B cell (primary cell): ENCODE data around the gene CIZ1. TPM values are rescaled to one million over a fixed set of nuclear protein-coding genes. Genes with fewer than 3 reads are reported as not detected.

Source experiments
- ATAC-seq: fragments of 200-7000 bp; cut with Tn5 transposase; one replicate; pipeline ENCODE4 v1.10.0; 2021; ENCODE audit warnings: low read depth, mild to moderate bottlenecking, moderate number of reproducible peaks, moderate library complexity
- CTCF ChIA-PET: fragments of 350-600 bp; sonication (Branson Sonifier 250); formaldehyde crosslinking; loops from one replicate; lab custom pipeline; 2021; ENCODE audit warnings: antibody characterized with exemption, inconsistent platforms; lab: Charles Lee
- POLR2A ChIA-PET: fragments of 350-600 bp; sonication (Branson Sonifier 250); formaldehyde crosslinking; loops from one replicate; lab custom pipeline; 2021; ENCODE audit warnings: antibody characterized with exemption; lab: Charles Lee
- DNase-seq: peaks from one replicate; pipeline ENCODE4 v3.0.0; 2013
- H2AFZ ChIP-seq: 2 replicates; pipeline ENCODE4 v1.6.1; 2012; ENCODE audit warnings: mild to moderate bottlenecking, low read depth, low read length; ENCODE audit not compliant: insufficient read depth, poor library complexity, severe bottlenecking
- H3K27ac ChIP-seq, 2 donors: 1 replicate in 1 of 2; 2 replicates in 1 of 2; pipeline ENCODE4 v1.5.1; 2012 to 2013; ENCODE audit warnings: low read length in 2 of 2, mild to moderate bottlenecking in 2 of 2, moderate library complexity in 1 of 2
- H3K27me3 ChIP-seq, 4 experiments: fragments of 200-600 bp in 1 of 4; sonication (generic) in 1 of 4; replicated peaks in 1 of 4; 1 replicate in 2 of 4; 2 replicates in 2 of 4; pipeline versions ENCODE4 v1.6.1 to v1.7.0; 2013 to 2016; ENCODE audit warnings: low read length in 3 of 4, mild to moderate bottlenecking in 2 of 4, mixed read lengths in 1 of 4, moderate library complexity in 1 of 4; ENCODE audit not compliant: insufficient read depth in 4 of 4, control insufficient read depth in 3 of 4; ENCODE audit errors: control extremely low read depth in 1 of 4
- H3K36me3 ChIP-seq, 2 experiments: replicated peaks in 1 of 2; 1 replicate in 1 of 2; 2 replicates in 1 of 2; pipeline versions ENCODE4 v1.6.1 to v1.7.1; 2013; ENCODE audit warnings: low read length in 1 of 2; ENCODE audit not compliant: insufficient read depth in 2 of 2, control insufficient read depth in 1 of 2; ENCODE audit errors: control extremely low read depth in 1 of 2, extremely low read depth in 1 of 2
- H3K4me1 ChIP-seq, 2 donors: fragments of 200-600 bp in 1 of 2; sonication (generic) in 1 of 2; 1 replicate in 1 of 2; 2 replicates in 1 of 2; pipeline versions ENCODE4 v1.5.1 to v1.6.1; 2013 to 2017; ENCODE audit warnings: low read length in 2 of 2; ENCODE audit not compliant: control insufficient read depth in 2 of 2, insufficient read depth in 2 of 2
- H3K4me2 ChIP-seq: replicated peaks from 2 replicates; pipeline ENCODE3; 2012; ENCODE audit warnings: mild to moderate bottlenecking, low read depth, low read length; ENCODE audit not compliant: poor library complexity, severe bottlenecking
- H3K4me3 ChIP-seq, 5 experiments: fragments of 200-600 bp in 1 of 5; sonication (generic) in 1 of 5; 1 replicate in 3 of 5; 2 replicates in 2 of 5; pipeline versions ENCODE4 v1.5.1 to v1.7.0; 2011 to 2016; ENCODE audit warnings: low read length in 4 of 5, mild to moderate bottlenecking in 4 of 5, low read depth in 2 of 5, control low read depth in 1 of 5, moderate library complexity in 1 of 5; ENCODE audit not compliant: insufficient read depth in 1 of 5; ENCODE audit errors: control extremely low read depth in 1 of 5, extremely low read depth in 1 of 5
- H3K79me2 ChIP-seq: fragments of 200-600 bp; sonication (generic); one replicate; pipeline ENCODE4 v1.6.0; 2016; ENCODE audit warnings: low read length; ENCODE audit not compliant: control insufficient read depth, insufficient read depth
- H3K9ac ChIP-seq: fragments of 200-600 bp; sonication (generic); 2 replicates; pipeline ENCODE4 v1.6.1; 2017; ENCODE audit warnings: mild to moderate bottlenecking, low read length, moderate library complexity
- H3K9me3 ChIP-seq, 3 donors: one replicate each; pipeline versions ENCODE4 v1.6.1 to v1.7.1; 2013; ENCODE audit warnings: low read length in 2 of 3; ENCODE audit not compliant: control insufficient read depth in 2 of 3, insufficient read depth in 1 of 3; ENCODE audit errors: control extremely low read depth in 1 of 3
- H4K20me1 ChIP-seq: 2 replicates; pipeline ENCODE4 v1.6.0; 2012; ENCODE audit warnings: mild to moderate bottlenecking, low read length; ENCODE audit not compliant: insufficient read depth, control insufficient read depth, poor library complexity, severe bottlenecking
- H3K27ac Mint-ChIP-seq: one replicate; pipeline ENCODE4 v1.8.0; 2021; ENCODE audit warnings: mixed read lengths
- H3K27me3 Mint-ChIP-seq: one replicate; pipeline ENCODE4 v1.8.0; 2021; ENCODE audit warnings: mixed read lengths
- H3K4me1 Mint-ChIP-seq: one replicate; pipeline ENCODE4 v1.8.0; 2021; ENCODE audit warnings: mixed read lengths
- H3K4me3 Mint-ChIP-seq: one replicate; pipeline ENCODE4 v1.8.0; 2021; ENCODE audit warnings: mixed read lengths
- H3K9me3 Mint-ChIP-seq: one replicate; pipeline ENCODE4 v1.8.0; 2022; ENCODE audit warnings: mixed read lengths; ENCODE audit not compliant: insufficient read depth
- EZH2 ChIP-seq: IDR thresholded peaks from 2 replicates; pipeline ENCODE4 v1.6.1; 2012; ENCODE audit warnings: borderline replicate concordance, low read depth, mild to moderate bottlenecking, moderate library complexity, low read length; ENCODE audit not compliant: insufficient read depth, poor library complexity, severe bottlenecking
- WGBS: methylation state at CpG from one replicate; pipeline ENCODE4 v1.1.5; 2013; ENCODE audit warnings: missing lambda C conversion rate; ENCODE audit not compliant: insufficient coverage; 5-methylcytosine and 5-hydroxymethylcytosine counted together
- intact Hi-C: fragments of 100-400 bp; cut with micrococcal nuclease; formaldehyde crosslinking; loops from one replicate; pipeline ENCODE4 v1.10.0; 2022
- polyA plus RNA-seq: library from polyadenylated mRNA; depleted of rRNA; stranded (reverse); fragments of >200 nt; gene quantifications from 2 replicates; pipeline ENCODE4 v1.2.3, GENCODE V29; 2012
- total RNA-seq, 2 donors: library from RNA; stranded (reverse); fragments of 120-200 nt in 1 of 2; gene quantifications; 1 replicate in 1 of 2; 2 replicates in 1 of 2; pipeline versions ENCODE4 v1.2.3 to v1.2.4, GENCODE V29; 2013 to 2022
- TF ChIP-seq, protein P1 (sequence below): fragments of 200-600 bp; IDR thresholded peaks from one replicate; pipeline ENCODE4 v1.8.0; 2022; ENCODE audit warnings: antibody characterized with exemption, mild to moderate bottlenecking

Gene CIZ1
- total and polyA plus RNA-seq, 2 donors (not counting 1 experiment from before 2014, with no cell fraction given) = 79.9 to 160 TPM

DNA sequence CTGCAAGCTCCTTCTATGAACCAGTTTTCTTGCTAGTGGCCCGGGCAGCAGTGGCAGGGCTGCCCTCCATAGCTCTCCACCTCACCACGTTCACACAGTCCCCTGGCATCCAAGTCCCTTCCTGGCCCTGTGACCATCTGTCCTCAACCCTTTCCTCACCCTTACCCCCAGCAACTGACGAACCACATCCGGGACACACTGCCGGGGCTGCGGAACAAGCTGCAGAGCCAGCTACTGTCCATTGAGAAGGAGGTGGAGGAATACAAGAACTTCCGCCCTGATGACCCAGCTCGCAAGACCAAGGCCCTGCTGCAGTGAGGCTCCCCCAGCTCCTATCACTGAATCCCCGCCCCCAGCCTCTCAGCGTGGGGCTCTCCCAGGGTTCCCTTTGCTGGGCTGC, 30.7 kb upstream of the CIZ1 start:
- no peaks in the 10 kb centered on the region for H3K27me3 ChIP-seq
- Mint-ChIP-seq H3K4me3 (no peak overlapping the region), H3K27me3 (peaks cover 3% of the 10 kb centered on the region), H3K4me1 (peaks cover 11% of the 10 kb centered on the region), H3K9me3 (no peaks in the 10 kb centered on the region), H3K27ac (no peak overlapping the region)
- DNase-seq (no peak), ATAC-seq (no peak)
- H3K79me2 ChIP-seq = no peaks in the 10 kb centered on the region
- no peak overlapping the region for H3K27ac ChIP-seq
- TF ChIP-seq, protein P1, sequence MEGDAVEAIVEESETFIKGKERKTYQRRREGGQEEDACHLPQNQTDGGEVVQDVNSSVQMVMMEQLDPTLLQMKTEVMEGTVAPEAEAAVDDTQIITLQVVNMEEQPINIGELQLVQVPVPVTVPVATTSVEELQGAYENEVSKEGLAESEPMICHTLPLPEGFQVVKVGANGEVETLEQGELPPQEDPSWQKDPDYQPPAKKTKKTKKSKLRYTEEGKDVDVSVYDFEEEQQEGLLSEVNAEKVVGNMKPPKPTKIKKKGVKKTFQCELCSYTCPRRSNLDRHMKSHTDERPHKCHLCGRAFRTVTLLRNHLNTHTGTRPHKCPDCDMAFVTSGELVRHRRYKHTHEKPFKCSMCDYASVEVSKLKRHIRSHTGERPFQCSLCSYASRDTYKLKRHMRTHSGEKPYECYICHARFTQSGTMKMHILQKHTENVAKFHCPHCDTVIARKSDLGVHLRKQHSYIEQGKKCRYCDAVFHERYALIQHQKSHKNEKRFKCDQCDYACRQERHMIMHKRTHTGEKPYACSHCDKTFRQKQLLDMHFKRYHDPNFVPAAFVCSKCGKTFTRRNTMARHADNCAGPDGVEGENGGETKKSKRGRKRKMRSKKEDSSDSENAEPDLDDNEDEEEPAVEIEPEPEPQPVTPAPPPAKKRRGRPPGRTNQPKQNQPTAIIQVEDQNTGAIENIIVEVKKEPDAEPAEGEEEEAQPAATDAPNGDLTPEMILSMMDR = no peak
- TF ChIP-seq EZH2 = no peak
- no peak overlapping the region for H2AFZ ChIP-seq
- peaks cover 9 to 16% of the 10 kb centered on the region in 2 donors for H3K4me1 ChIP-seq
- H3K9ac ChIP-seq = no peak overlapping the region
- no peak overlapping the region for H3K4me3 ChIP-seq
- no peaks in the 10 kb centered on the region for H3K36me3 ChIP-seq
- 93% methylated on average over 6 of the region's 10 CpGs for WGBS
- CTCF ChIA-PET = no interaction called here
- no peaks in the 10 kb centered on the region for H4K20me1 ChIP-seq
- intact Hi-C loops = no loop called here
- no peak overlapping the region for H3K4me2 ChIP-seq
- peaks cover 0 to 8% (median 0%) of the 10 kb centered on the region in 3 donors for H3K9me3 ChIP-seq
- POLR2A ChIA-PET = no interaction called here

DNA sequence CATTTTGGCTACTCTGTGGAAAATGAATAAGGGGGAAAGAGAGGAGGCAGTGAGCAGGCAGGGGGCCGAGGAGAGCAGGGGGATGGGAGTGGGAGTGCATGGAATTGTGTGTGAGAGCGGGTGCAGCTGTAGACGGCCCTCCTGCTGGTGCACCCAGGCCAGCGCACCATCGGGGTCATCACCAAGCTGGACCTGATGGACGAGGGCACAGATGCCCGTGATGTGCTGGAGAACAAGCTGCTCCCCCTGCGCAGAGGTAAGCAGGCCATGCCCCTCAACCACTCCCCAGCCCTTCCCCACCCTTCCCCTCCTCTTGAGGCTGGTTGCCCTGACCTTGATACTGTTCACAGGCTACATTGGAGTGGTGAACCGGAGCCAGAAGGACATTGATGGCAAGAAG, 28.5 kb upstream of the CIZ1 start:
- H3K9me3 Mint-ChIP-seq = no peaks in the 10 kb centered on the region
- H4K20me1 ChIP-seq = no peaks in the 10 kb centered on the region
- peaks cover 9 to 16% of the 10 kb centered on the region in 2 donors for H3K4me1 ChIP-seq
- peaks cover 11% of the 10 kb centered on the region for H3K4me1 Mint-ChIP-seq
- CTCF ChIA-PET = no interaction called here
- no peak for ATAC-seq
- no peaks in the 10 kb centered on the region for H3K27me3 ChIP-seq
- H3K4me3 ChIP-seq = no peak overlapping the region
- no peak overlapping the region for H3K4me2 ChIP-seq
- intact Hi-C loops = no loop called here
- 96% methylated on average over 7 of the region's 9 CpGs for WGBS
- TF ChIP-seq, protein P1 = no peak
- no peak for TF ChIP-seq EZH2
- peaks cover 0 to 8% (median 0%) of the 10 kb centered on the region in 3 donors for H3K9me3 ChIP-seq
- no peaks in the 10 kb centered on the region for H3K79me2 ChIP-seq
- no peak overlapping the region for H3K27ac ChIP-seq
- no peak overlapping the region for H3K9ac ChIP-seq
- H2AFZ ChIP-seq = no peak overlapping the region
- no peaks in the 10 kb centered on the region for H3K36me3 ChIP-seq
- no peak overlapping the region for H3K4me3 Mint-ChIP-seq
- no peak overlapping the region for H3K27ac Mint-ChIP-seq
- POLR2A ChIA-PET = interaction anchor here (0.5 kb wide), 1 partner anchor 12 kb away, joined by 8 read pairs; no protein-coding TSS in a partner anchor
- DNase-seq = no peak
- H3K27me3 Mint-ChIP-seq = peaks cover 1% of the 10 kb centered on the region
